22Rv1 (cell line): ENCODE results near the gene ZPR1.

ENCODE experiments used
- ZFX ChIP-seq: fragments of 450-650 bp; IDR thresholded peaks from 2 replicates; pipeline ENCODE4 v1.6.1; 2017; ENCODE audit warnings: antibody characterized with exemption, borderline replicate concordance
- TF ChIP-seq, protein P1 (sequence below): fragments of 450-650 bp; IDR thresholded peaks from 2 replicates; pipeline ENCODE4 v1.5.1; 2017; ENCODE audit warnings: mild to moderate bottlenecking

DNA sequence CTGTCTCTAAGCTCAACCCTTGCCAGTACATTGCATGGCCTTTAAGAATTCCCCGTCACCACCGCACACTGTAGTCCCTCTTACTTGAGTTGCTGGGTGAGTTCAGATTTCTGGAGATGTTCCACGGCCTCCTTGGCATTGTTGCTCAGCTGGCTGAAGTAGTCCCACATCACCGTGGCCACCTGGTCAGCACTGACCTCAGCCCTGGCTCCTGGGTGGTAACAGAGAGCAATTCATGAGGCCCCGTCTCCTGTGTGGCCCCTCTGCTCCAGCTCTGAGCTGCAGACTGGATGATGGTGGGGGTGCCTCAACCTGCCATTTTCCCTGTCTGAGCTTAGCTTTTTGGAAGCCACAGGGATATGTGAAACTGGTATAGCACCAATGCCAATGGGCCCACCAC is 34.8 kb upstream of the ZPR1 start:
- TF ChIP-seq, protein P1, sequence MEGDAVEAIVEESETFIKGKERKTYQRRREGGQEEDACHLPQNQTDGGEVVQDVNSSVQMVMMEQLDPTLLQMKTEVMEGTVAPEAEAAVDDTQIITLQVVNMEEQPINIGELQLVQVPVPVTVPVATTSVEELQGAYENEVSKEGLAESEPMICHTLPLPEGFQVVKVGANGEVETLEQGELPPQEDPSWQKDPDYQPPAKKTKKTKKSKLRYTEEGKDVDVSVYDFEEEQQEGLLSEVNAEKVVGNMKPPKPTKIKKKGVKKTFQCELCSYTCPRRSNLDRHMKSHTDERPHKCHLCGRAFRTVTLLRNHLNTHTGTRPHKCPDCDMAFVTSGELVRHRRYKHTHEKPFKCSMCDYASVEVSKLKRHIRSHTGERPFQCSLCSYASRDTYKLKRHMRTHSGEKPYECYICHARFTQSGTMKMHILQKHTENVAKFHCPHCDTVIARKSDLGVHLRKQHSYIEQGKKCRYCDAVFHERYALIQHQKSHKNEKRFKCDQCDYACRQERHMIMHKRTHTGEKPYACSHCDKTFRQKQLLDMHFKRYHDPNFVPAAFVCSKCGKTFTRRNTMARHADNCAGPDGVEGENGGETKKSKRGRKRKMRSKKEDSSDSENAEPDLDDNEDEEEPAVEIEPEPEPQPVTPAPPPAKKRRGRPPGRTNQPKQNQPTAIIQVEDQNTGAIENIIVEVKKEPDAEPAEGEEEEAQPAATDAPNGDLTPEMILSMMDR = no peak
- TF ChIP-seq ZFX = no peak
